ENCODE results near the gene NPHP4. TPM values are rescaled to one million over a fixed set of nuclear protein-coding genes. Genes with fewer than 3 reads are reported as not detected.

The NPHP4 gene
- total and polyA plus RNA-seq, 7 donors: 1.3 to 2.8 (median 1.8) TPM

- TF ChIP-seq, protein P1, sequence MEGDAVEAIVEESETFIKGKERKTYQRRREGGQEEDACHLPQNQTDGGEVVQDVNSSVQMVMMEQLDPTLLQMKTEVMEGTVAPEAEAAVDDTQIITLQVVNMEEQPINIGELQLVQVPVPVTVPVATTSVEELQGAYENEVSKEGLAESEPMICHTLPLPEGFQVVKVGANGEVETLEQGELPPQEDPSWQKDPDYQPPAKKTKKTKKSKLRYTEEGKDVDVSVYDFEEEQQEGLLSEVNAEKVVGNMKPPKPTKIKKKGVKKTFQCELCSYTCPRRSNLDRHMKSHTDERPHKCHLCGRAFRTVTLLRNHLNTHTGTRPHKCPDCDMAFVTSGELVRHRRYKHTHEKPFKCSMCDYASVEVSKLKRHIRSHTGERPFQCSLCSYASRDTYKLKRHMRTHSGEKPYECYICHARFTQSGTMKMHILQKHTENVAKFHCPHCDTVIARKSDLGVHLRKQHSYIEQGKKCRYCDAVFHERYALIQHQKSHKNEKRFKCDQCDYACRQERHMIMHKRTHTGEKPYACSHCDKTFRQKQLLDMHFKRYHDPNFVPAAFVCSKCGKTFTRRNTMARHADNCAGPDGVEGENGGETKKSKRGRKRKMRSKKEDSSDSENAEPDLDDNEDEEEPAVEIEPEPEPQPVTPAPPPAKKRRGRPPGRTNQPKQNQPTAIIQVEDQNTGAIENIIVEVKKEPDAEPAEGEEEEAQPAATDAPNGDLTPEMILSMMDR (IDR thresholded peaks at IDR 0.05): no peak
- intact Hi-C loops (cut with DNase I): no loop called here
- no peak overlapping the region for H3K27ac ChIP-seq
- WGBS, 3 donors: 58 to 68% (median 62%) methylated on average over 9 of the region's 9 CpGs
- H3K4me3 ChIP-seq: no peak overlapping the region
- no peaks in the 10 kb centered on the region for H3K36me3 ChIP-seq (ENCODE audit: insufficient read depth in 1 of 2, low read depth in 1 of 2)
- ATAC-seq: no peak
- H3K4me1 ChIP-seq: no peaks in the 10 kb centered on the region
- no peak for DNase-seq
- no peaks in the 10 kb centered on the region for H3K9me3 ChIP-seq
- peaks cover 0 to 32% (median 7%) of the 10 kb centered on the region in 3 donors for H3K27me3 ChIP-seq (ENCODE audit: insufficient read depth in 3 of 3, low read length in 2 of 3)
These were observed 172.7 kb downstream of the NPHP4 start for GRCh38 chr1:5819391-5820025.

DNA sequence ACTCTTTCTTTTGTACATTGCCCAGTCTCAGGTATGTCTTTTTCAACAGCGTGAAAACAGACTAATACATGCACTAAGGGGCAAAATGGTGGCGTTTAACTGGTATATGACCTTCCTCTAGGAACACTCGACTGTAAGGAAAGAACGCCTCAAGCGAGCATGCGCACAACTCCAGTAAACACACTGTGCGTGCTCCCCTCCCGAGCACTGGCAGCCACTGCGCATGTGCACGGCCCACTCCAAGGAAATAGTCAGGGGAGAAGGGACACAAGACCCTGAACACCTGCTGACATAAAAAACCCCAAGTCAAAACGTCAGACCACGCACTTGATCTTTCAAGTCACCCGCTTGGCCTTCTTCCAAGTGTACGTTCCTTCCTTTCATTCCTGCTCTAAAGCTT is 173.5 kb downstream of the NPHP4 start:
- intact Hi-C loops (cut with DNase I): no loop called here
- Histone ChIP-seq H3K9me3 (no peaks in the 10 kb centered on the region), H3K4me1 (no peaks in the 10 kb centered on the region), H3K27ac (no peak overlapping the region), H3K36me3 (ENCODE audit: insufficient read depth in 1 of 2, low read depth in 1 of 2) (no peaks in the 10 kb centered on the region), H3K27me3 (ENCODE audit: insufficient read depth in 3 of 3, low read length in 2 of 3) (peaks cover 0 to 39% (median 10%) of the 10 kb centered on the region in 3 donors), H3K4me3 (no peak overlapping the region)
- ATAC-seq: no peak
- WGBS, 3 donors: 66 to 74% (median 69%) methylated on average over 14 of the region's 14 CpGs
- DNase-seq: no peak
- TF ChIP-seq, protein P1 (IDR thresholded peaks at IDR 0.05): no peak

- no peaks in the 10 kb centered on the region for H3K4me1 ChIP-seq
- H3K36me3 ChIP-seq (ENCODE audit: insufficient read depth in 1 of 2, low read depth in 1 of 2): no peaks in the 10 kb centered on the region
- DNase-seq (no peak), ATAC-seq (no peak)
- 62 to 74% (median 69%) methylated on average over 4 of the region's 4 CpGs for WGBS, 3 donors
- H3K27ac ChIP-seq: no peak overlapping the region
- TF ChIP-seq, protein P1 (IDR thresholded peaks at IDR 0.05): no peak
- no peaks in the 10 kb centered on the region for H3K9me3 ChIP-seq
- peaks cover 0 to 39% (median 18%) of the 10 kb centered on the region in 3 donors for H3K27me3 ChIP-seq (ENCODE audit: insufficient read depth in 3 of 3, low read length in 2 of 3)
- H3K4me3 ChIP-seq: no peak overlapping the region
- intact Hi-C loops (cut with DNase I): no loop called here
These were observed 176.5 kb downstream of the NPHP4 start for GRCh38 chr1:5815716-5816115.

- Histone ChIP-seq H3K27me3 (ENCODE audit: insufficient read depth in 3 of 3, low read length in 2 of 3) (peaks cover 0 to 38% (median 13%) of the 10 kb centered on the region in 3 donors), H3K4me1 (no peaks in the 10 kb centered on the region), H3K9me3 (no peaks in the 10 kb centered on the region), H3K36me3 (ENCODE audit: insufficient read depth in 1 of 2, low read depth in 1 of 2) (no peaks in the 10 kb centered on the region), H3K27ac (no peak overlapping the region), H3K4me3 (no peak overlapping the region)
- TF ChIP-seq, protein P1 (IDR thresholded peaks at IDR 0.05): no peak
- ATAC-seq (no peak), DNase-seq (no peak)
- WGBS, 3 donors: 19 to 33% (median 25%) methylated on average over 2 of the region's 2 CpGs
- intact Hi-C loops (cut with DNase I): no loop called here
These were observed 177.0 kb downstream of the NPHP4 start for GRCh38 chr1:5815211-5815610.
